CD4-positive, alpha-beta T cell treated with Interleukin-2 at 100 ng/mL for 4 hours (primary cell): ENCODE data around the gene FAM90A26.
"Not testable (repeated sequence)": the region's sequence is repeated elsewhere in the genome, so short reads cannot be mapped to it uniquely, and the experiment has no call there.

ENCODE experiments used
- DNase-seq: peaks from one replicate; pipeline ENCODE4 v3.0.0-alpha.2; 2020; ENCODE audit warnings: low spot score

Gene FAM90A26

DNA sequence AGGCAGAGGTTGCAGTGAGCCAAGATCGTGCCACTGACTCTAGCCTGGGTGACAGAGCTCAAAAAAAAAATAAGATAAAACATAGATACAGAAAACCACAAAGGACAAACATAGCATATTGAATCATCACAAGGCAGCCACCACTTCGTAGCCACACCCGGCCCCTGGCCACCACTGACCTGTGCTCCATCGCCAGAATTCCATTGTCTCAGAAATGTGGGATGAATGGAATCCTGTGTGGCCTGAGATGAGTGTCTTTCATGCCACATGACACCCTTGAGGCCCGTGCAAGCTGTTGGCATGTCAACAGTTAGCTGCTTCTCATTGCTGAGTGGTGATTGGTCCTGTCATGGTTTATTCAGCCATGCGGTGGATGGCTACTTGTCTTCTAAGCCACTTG lies 10.2 kb upstream of the FAM90A26 start:
- not testable (repeated sequence) for DNase-seq

- peak; percentile 62 for DNase-seq
Observed at GRCh38 chr4:9165990-9166389, 4.2 kb upstream of the FAM90A26 start.

- DNase-seq = not testable (repeated sequence)
Observed at GRCh38 chr4:9210357-9210756, 40.1 kb downstream of the FAM90A26 start, which contains the start of gene USP17L10. Gene USP17L10 (plus strand): TSS chr4:9210657. CDS start chr4:9210657, 0 bp downstream.

GRCh38 chr4:9214701-9215100 lies 44.5 kb downstream of the FAM90A26 start:
- DNase-seq = not testable (repeated sequence)

DNA sequence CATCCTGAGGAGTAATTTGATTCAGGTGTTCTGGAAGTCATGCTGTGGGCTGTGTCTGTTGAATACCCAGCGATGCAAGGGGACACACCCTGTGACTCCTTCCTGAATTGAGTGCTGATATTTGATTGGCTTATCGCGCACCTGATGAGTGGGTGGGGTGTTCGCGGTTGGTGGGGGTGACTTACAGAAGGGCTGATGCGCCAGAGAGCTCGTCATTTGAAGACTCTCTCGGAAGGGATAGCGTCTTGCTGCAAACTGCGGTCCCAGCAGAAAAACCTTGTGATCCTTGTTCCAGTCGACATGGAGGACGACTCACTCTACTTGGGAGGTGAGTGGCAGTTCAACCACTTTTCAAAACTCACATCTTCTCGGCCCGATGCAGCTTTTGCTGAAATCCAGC lies 44.9 kb downstream of the FAM90A26 start, which contains the start of gene USP17L11:
USP17L11 (plus strand) TSS at position 301 of the 400 bp plus-strand sequence; CDS start at position 301, 0 bp downstream.
- DNase-seq = not testable (repeated sequence)

DNA sequence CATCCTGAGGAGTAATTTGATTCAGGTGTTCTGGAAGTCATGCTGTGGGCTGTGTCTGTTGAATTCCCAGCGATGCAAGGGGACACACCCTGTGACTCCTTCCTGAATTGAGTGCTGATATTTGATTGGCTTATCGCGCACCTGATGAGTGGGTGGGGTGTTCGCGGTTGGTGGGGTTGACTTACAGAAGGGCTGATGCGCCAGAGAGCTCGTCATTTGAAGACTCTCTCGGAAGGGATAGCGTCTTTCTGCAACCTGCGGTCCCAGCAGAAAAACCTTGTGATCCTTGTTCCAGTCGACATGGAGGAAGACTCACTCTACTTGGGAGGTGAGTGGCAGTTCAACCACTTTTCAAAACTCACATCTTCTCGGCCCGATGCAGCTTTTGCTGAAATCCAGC lies 49.6 kb downstream of the FAM90A26 start, which contains the start of gene USP17L12:
USP17L12 (plus strand) TSS at position 301 of the 400 bp plus-strand sequence; CDS start at position 301, 0 bp downstream.
- not testable (repeated sequence) for DNase-seq

DNA sequence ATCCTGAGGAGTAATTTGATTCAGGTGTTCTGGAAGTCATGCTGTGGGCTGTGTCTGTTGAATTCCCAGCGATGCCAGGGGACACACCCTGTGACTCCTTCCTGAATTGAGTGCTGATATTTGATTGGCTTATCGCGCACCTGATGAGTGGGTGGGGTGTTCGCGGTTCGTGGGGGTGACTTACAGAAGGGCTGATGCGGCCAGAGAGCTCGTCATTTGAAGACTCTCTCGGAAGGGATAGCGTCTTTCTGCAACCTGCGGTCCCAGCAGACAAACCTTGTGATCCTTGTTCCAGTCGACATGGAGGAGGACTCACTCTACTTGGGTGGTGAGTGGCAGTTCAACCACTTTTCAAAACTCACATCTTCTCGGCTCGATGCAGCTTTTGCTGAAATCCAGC lies 54.4 kb downstream of the FAM90A26 start, which contains the start of gene USP17L13:
USP17L13 (plus strand) TSS at position 301 of the 400 bp plus-strand sequence; CDS start at position 301, 0 bp downstream.
- DNase-seq = not testable (repeated sequence)
